Activated CD4-positive, alpha-beta memory T cell treated with anti-CD3 and anti-CD28 coated beads, Interleukin-2, amount 10 ng/mL, durations not matched to agents 7 days and 5 days (primary cell): ENCODE data around the gene OPRPN. TPM values are rescaled to one million over a fixed set of nuclear protein-coding genes. Genes with fewer than 3 reads are reported as not detected.

Experiments
- CTCF ChIA-PET: fragments of 350-600 bp; sonication (Branson Sonifier 250); formaldehyde crosslinking; loops from one replicate; lab custom pipeline; 2021; ENCODE audit warnings: antibody characterized with exemption, inconsistent platforms; lab: Charles Lee
- POLR2A ChIA-PET: fragments of 350-600 bp; sonication (Branson Sonifier 250); formaldehyde crosslinking; loops from one replicate; lab custom pipeline; 2021; ENCODE audit warnings: antibody characterized with exemption; lab: Charles Lee
- DNase-seq: peaks from one replicate; pipeline ENCODE4 v3.0.0-alpha.2; 2020
- H3K27ac Mint-ChIP-seq: one replicate; pipeline ENCODE4 v1.8.0; 2021; ENCODE audit warnings: mild to moderate bottlenecking, mixed read lengths
- H3K27me3 Mint-ChIP-seq: one replicate; pipeline ENCODE4 v1.8.0; 2021; ENCODE audit warnings: mixed read lengths
- H3K36me3 Mint-ChIP-seq: one replicate; pipeline ENCODE4 v1.8.0; 2021; ENCODE audit warnings: low read depth, mixed read lengths
- H3K4me1 Mint-ChIP-seq: one replicate; pipeline ENCODE4 v1.8.0; 2021; ENCODE audit warnings: mixed read lengths
- H3K4me3 Mint-ChIP-seq: one replicate; pipeline ENCODE4 v1.8.0; 2021; ENCODE audit warnings: mild to moderate bottlenecking, mixed read lengths
- H3K9me3 Mint-ChIP-seq: one replicate; pipeline ENCODE4 v1.8.0; 2021; ENCODE audit warnings: mixed read lengths
- total RNA-seq, 2 experiments: library from RNA; stranded (reverse); gene quantifications; one replicate each; pipeline ENCODE4 v1.2.3, GENCODE V29; 2021

The OPRPN gene, protein sequence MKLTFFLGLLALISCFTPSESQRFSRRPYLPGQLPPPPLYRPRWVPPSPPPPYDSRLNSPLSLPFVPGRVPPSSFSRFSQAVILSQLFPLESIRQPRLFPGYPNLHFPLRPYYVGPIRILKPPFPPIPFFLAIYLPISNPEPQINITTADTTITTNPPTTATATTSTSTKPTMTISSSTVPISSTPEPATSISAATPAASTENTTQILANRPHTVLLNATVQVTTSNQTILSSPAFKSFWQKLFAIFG
- total RNA-seq = not detected

DNA sequence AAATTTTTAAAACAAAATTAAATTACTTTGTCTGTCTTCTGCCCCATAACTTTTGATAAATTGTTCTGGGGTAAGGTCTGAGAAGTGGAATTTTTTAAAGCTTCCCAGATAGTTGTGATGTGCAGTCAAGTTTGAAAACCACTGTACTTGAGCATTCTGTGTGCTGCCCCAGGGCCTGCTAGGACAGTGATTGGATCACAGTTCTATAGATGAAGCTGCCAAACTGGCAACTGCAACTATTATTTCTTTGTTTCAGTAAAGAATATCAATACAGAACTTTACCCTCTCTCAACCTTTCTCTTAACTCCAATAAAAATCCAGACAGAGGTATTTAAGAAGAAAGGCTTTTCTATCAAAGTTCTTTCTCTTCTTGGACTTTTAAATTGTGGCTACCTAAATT is at the start of gene OPRPN:
TSS of gene OPRPN (plus strand) at position 361 of the 400 bp plus-strand sequence. CDS start 1,346 bp downstream, outside the sequence.
- DNase-seq = no peak
- H3K4me1 Mint-ChIP-seq = no peaks in the 10 kb centered on the region
- ChIA-PET CTCF (no interaction called here), POLR2A (no interaction called here)
- no peak within 1 kb of the TSS for H3K4me3 Mint-ChIP-seq
- no peak within 1 kb of the TSS for H3K27ac Mint-ChIP-seq
- H3K27me3 Mint-ChIP-seq = no peaks in the 10 kb centered on the region
- H3K9me3 Mint-ChIP-seq = no peaks in the 10 kb centered on the region
- H3K36me3 Mint-ChIP-seq = no peaks in the 10 kb centered on the region

DNA sequence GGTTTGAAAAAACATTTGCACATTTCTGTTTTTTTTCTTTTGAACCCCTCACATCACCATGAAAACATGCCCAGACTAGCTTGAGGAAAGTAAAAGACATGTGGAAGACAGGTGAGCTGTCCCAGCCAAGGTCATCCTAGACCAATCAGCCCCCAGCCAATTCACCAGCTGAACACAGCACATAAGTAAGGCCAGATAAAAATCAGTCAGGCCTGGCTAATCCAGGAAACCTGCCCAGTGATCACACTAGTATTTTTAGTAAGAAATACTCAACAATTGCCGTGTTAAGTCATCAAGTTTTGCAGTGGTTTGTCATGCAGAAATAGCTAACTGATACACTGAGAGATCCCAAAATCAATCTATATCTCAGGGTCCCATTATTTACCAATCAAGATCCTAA is 41.6 kb upstream of the OPRPN start:
- Mint-ChIP-seq H3K4me1 (no peaks in the 10 kb centered on the region), H3K9me3 (no peaks in the 10 kb centered on the region), H3K4me3 (no peak overlapping the region), H3K27me3 (no peaks in the 10 kb centered on the region), H3K36me3 (no peaks in the 10 kb centered on the region), H3K27ac (no peak overlapping the region)
- ChIA-PET POLR2A (no interaction called here), CTCF (no interaction called here)
- no peak for DNase-seq

DNA sequence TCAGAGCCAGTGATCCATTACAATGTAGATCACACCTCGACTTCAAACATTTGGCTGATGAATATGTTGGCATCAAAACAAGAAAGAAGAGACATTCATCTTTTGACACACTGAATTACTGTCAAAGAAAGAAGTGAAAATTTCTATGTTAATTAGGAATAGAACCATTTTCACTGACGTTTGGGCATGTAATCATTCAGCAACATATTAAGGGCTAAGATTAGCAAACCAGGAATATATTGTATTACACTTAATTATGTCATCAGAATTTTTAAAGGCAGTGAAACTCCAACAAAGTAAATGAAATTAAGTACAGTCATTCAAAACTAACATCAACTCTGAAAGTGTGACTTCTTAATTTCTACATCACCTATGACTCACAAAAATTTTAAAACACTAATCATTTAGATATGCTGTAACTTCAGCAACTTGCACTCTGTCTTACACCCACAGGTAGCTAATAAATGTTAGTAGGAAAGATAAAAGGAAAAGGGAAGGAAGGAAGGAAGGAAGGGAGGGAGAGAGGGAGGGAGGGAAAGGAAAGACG is 38.6 kb upstream of the OPRPN start:
- CTCF ChIA-PET = no interaction called here
- H3K27me3 Mint-ChIP-seq = no peaks in the 10 kb centered on the region

DNA sequence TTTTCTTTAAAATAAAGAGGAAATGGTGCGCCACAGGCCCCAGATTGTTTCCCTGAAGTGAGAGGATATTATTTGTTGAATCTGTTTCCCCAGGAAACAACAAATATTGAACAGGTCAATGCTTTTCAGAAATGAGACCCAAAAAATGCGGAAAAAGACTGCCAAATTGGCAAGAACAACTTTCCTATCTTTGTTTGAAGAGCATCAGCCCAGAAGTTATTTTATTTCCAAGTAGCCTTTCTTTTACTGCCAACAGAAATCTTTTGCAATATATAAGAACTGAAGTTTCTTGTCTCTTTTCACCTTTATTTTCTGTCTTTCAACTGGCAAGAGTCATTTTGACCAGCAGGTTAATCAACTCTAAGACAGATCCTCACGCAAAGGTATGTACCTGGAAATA is 37.3 kb upstream of the OPRPN start, which contains the start of gene SMR3A:
TSS of gene SMR3A (plus strand) at position 301 of the 400 bp plus-strand sequence. CDS start 1,356 bp downstream, outside the sequence.
- Mint-ChIP-seq H3K4me1 (no peaks in the 10 kb centered on the region), H3K27me3 (no peaks in the 10 kb centered on the region), H3K9me3 (no peaks in the 10 kb centered on the region), H3K27ac (no peak within 1 kb of the TSS), H3K4me3 (no peak within 1 kb of the TSS), H3K36me3 (no peaks in the 10 kb centered on the region)
- ChIA-PET CTCF (no interaction called here), POLR2A (no interaction called here)
- DNase-seq = no peak

More for the DNA sequence above, 38.6 kb upstream of the OPRPN start:
- H3K4me3 Mint-ChIP-seq = no peak overlapping the region
- DNase-seq = no peak
- no peaks in the 10 kb centered on the region for H3K4me1 Mint-ChIP-seq
- H3K9me3 Mint-ChIP-seq = no peaks in the 10 kb centered on the region
- H3K36me3 Mint-ChIP-seq = no peaks in the 10 kb centered on the region
- H3K27ac Mint-ChIP-seq = no peak overlapping the region
- POLR2A ChIA-PET = no interaction called here

DNA sequence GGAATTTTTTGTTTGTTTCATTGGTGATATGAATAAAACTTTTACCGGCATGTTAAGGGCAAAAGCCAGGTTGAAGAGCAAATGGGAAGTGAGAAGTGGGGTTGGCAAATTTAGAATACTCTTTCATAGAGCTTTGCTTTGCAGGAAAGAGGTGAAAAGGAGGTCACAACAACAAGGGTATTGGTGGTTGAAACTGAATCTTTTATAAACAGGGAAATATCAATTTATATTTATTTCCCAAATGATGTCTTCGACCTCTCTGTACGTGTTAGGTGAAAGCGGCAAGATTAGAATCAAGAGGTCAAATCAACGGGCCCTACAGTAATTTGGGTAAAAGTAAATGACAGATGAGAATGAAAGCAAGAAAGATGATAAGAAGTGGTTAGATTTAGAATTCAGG is 33.7 kb upstream of the OPRPN start:
- no peak overlapping the region for H3K4me3 Mint-ChIP-seq
- no peaks in the 10 kb centered on the region for H3K4me1 Mint-ChIP-seq
- ChIA-PET CTCF (no interaction called here), POLR2A (no interaction called here)
- no peaks in the 10 kb centered on the region for H3K27me3 Mint-ChIP-seq
- no peak overlapping the region for H3K27ac Mint-ChIP-seq
- H3K9me3 Mint-ChIP-seq = no peaks in the 10 kb centered on the region
- DNase-seq = no peak
- no peaks in the 10 kb centered on the region for H3K36me3 Mint-ChIP-seq

DNA sequence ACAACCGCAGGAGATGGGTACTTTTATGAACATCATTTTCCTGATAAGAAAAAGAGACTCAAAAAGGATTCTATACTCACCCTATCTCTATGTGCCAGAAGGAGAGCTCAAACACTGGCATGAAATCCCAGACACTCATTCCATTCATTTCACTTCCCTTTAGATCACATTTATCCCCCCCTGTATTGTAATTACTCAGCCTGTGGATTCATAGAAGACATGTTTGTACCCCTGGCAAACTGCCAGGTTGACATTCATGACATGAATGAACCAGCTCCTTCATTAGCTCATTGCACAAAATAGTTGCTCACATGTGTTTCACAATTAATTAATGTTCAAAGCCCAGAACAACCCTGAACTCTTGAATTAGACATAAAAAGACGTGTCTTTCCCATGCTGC is 32.3 kb upstream of the OPRPN start:
- Mint-ChIP-seq H3K4me1 (no peaks in the 10 kb centered on the region), H3K4me3 (no peak overlapping the region), H3K9me3 (no peaks in the 10 kb centered on the region), H3K27me3 (no peaks in the 10 kb centered on the region), H3K36me3 (no peaks in the 10 kb centered on the region), H3K27ac (no peak overlapping the region)
- POLR2A ChIA-PET = no interaction called here
- CTCF ChIA-PET = no interaction called here
- DNase-seq = no peak

DNA sequence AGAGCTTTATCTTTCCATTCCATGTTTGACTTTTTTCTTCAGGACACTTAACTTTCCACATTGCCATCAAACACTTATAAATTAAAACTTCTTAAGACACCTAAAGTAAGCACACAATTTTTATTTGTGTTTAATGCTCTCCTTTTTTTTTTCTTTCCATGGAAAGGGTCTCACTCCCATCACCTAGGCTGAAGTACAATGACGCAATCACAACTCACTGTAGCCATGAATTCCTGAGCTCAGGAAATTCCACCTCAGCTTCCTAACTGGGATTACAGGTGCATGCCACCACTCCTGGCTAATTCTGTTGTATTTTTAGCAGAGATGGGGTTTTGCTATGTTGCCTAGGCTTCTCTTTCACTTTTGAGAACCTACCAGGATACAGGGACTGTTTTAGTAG is 29.9 kb upstream of the OPRPN start:
- DNase-seq = no peak
- ChIA-PET CTCF (no interaction called here), POLR2A (no interaction called here)
- Mint-ChIP-seq H3K27me3 (no peaks in the 10 kb centered on the region), H3K4me3 (no peak overlapping the region), H3K9me3 (no peaks in the 10 kb centered on the region), H3K27ac (no peak overlapping the region), H3K4me1 (no peaks in the 10 kb centered on the region), H3K36me3 (no peaks in the 10 kb centered on the region)

DNA sequence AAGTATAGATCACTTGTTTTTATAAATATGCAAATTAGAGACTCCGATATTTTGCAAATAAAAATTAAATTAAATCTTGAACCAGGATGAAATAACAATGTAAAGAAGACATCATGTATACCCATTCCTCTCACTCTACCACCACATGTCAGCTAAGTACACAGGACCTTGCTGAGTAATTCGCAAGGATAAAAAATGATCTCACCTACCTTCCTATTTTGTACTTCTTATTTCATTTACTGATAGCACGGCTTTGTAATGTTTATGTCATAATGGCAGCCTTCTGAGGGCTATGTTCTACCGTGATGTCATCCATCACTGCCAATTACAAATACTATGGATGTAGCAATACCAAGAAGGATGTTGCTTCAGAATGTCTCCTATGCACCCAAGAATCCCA is 25.8 kb upstream of the OPRPN start:
- Mint-ChIP-seq H3K36me3 (no peaks in the 10 kb centered on the region), H3K27me3 (no peaks in the 10 kb centered on the region), H3K27ac (no peak overlapping the region), H3K4me1 (no peaks in the 10 kb centered on the region), H3K9me3 (no peaks in the 10 kb centered on the region), H3K4me3 (no peak overlapping the region)
- DNase-seq = no peak
- CTCF ChIA-PET = no interaction called here
- POLR2A ChIA-PET = no interaction called here

DNA sequence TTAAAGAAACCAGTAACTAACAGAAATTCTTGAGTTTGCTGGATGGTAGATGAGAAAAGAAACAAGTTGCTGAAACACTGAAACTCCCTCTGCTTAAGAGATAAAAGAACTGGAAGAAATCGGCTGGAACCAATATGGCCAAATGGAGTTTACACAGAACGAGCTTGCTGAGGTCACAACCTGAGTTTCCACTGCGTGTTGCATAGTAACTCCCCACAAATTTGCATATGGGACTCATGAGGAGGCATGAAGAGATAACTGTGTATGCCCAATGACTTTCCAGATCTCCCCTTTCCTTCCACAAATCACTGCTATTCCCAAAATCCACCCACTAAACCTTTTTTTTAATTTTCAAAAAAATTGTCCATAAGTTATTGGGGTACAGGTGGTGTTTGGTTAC is 25.0 kb upstream of the OPRPN start:
- H3K9me3 Mint-ChIP-seq = no peaks in the 10 kb centered on the region
- H3K4me1 Mint-ChIP-seq = no peaks in the 10 kb centered on the region
- H3K27me3 Mint-ChIP-seq = no peaks in the 10 kb centered on the region
- no peak overlapping the region for H3K4me3 Mint-ChIP-seq
- ChIA-PET POLR2A (no interaction called here), CTCF (no interaction called here)
- DNase-seq = no peak
- H3K36me3 Mint-ChIP-seq = no peaks in the 10 kb centered on the region
- no peak overlapping the region for H3K27ac Mint-ChIP-seq

DNA sequence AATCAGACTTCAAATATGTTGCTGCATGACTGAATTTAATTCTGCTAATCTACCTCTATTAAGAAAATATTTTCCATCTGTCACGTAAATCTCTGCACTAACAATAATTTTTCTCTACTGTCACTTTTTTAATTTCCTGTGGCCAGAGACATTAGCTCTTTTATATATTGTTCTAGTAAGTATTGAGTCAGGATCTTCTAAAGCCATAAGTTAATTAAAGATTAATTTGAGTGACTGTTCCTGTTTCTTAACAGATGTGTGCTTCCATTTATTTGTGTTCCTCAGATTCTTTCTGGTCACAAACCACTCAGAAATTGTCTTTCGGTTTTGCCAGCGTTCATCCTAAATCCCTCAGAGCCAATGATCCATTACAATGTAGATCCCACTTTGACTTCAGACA is 17.2 kb upstream of the OPRPN start:
- Mint-ChIP-seq H3K9me3 (no peaks in the 10 kb centered on the region), H3K27ac (no peak overlapping the region), H3K36me3 (no peaks in the 10 kb centered on the region), H3K4me1 (no peaks in the 10 kb centered on the region), H3K4me3 (no peak overlapping the region), H3K27me3 (no peaks in the 10 kb centered on the region)
- POLR2A ChIA-PET = no interaction called here
- CTCF ChIA-PET = no interaction called here
- no peak for DNase-seq

DNA sequence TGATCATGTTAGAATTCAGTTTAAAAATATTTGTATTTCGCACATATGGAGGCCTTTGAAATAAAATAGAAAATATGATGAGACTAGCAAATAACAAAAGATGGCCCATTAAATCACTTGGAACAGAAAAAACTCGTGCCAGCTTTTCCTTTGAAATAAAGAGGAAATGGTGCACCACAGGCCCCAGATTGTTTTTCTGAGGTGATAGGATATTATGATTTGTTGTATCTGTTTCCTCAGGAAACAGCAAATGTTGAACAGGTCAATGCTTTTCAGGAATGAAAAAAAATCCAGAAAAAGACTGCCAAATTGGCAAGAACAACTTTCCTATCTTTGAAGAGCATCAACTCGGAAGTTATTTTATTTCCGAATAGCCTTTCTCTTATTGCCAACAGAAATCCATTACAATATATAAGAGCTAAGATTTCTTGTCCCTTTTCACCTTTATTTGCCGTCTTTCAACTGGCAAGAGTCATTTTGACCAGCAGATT is 15.0 kb upstream of the OPRPN start, which contains the start of gene SMR3B:
TSS of gene SMR3B (plus strand) at position 441 of the 491 bp plus-strand sequence. CDS start 1,380 bp downstream, outside the sequence.
- ChIA-PET POLR2A (no interaction called here), CTCF (no interaction called here)
- no peaks in the 10 kb centered on the region for H3K36me3 Mint-ChIP-seq
- no peaks in the 10 kb centered on the region for H3K4me1 Mint-ChIP-seq
- no peak within 1 kb of the TSS for H3K4me3 Mint-ChIP-seq
- DNase-seq = no peak
- no peaks in the 10 kb centered on the region for H3K9me3 Mint-ChIP-seq
- no peak within 1 kb of the TSS for H3K27ac Mint-ChIP-seq
- H3K27me3 Mint-ChIP-seq = no peaks in the 10 kb centered on the region

DNA sequence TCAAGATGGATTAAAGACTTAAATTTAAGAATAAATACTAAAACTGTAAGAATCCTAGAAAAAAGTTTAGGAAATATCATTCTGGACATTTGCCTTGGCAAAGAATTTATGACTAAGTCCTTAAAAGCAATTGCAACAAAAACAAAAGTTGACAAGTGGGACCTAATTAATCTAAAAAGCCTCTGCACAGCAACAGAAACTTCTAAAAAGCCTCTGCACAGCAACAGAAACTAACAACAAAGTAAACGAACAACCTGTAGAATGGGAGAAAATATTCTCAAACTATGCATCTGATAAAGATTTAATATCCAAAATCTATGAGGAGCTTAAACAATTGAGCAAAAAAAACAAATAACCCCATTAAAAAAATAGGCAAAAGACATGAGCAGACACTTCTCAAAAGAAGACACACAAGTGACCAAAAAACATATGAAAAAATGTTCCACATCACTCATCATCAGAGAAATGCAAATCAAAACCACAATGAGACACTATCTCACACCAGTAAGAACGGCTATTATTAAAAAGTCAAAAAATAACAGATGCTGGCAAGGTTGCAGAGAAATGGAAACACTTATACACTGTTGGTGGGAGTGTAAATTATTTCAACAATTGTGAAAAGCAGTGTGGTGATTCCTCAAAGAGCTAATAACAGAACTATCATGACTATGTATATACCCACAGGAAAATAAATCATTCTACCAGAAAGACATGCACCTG is 5.5 kb upstream of the OPRPN start:
- Mint-ChIP-seq H3K27me3 (no peaks in the 10 kb centered on the region), H3K4me1 (no peaks in the 10 kb centered on the region), H3K36me3 (no peaks in the 10 kb centered on the region), H3K4me3 (no peak overlapping the region), H3K27ac (no peak overlapping the region), H3K9me3 (no peaks in the 10 kb centered on the region)
- POLR2A ChIA-PET = no interaction called here
- DNase-seq = no peak
- CTCF ChIA-PET = no interaction called here

DNA sequence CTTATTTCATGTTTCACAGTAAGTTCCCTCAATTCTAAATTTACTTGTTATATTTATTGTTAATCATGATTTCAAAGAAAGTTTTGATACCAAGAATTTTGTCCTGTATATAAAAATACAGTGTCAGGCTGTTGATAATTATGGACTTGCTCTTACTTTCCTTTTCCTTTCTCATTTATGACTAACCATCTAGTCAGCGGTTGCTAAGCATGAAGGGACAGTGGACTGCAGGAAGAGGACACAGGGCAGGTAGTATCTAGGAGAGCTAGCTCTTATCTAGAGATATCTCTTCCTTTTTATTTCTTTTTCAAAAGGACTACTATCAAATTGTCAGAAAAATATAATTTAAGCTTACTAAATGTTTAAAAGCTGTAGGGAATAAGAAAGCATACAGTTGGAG is 1.6 kb downstream of the OPRPN start:
- POLR2A ChIA-PET = no interaction called here
- no peaks in the 10 kb centered on the region for H3K4me1 Mint-ChIP-seq
- no peaks in the 10 kb centered on the region for H3K9me3 Mint-ChIP-seq
- H3K36me3 Mint-ChIP-seq = no peaks in the 10 kb centered on the region
- no peaks in the 10 kb centered on the region for H3K27me3 Mint-ChIP-seq
- CTCF ChIA-PET = no interaction called here
- no peak for DNase-seq
- H3K27ac Mint-ChIP-seq = no peak overlapping the region
- no peak overlapping the region for H3K4me3 Mint-ChIP-seq
